DMS 273 treated with DMSO at 0.1 percent for 48 hours (cell line): ENCODE data around the gene NUP42.
"Not testable (repeated sequence)": the region's sequence is repeated elsewhere in the genome, so short reads cannot be mapped to it uniquely, and the experiment has no call there.

Source experiments
- DNase-seq: peaks from one replicate; lab custom pipeline; 2025; lab: John Stamatoyannopoulos, UW

Gene NUP42

GRCh38 chr7:23204241-23204640 lies 22.4 kb downstream of the NUP42 start:
- no peak for DNase-seq

GRCh38 chr7:23205577-23205908 lies 23.7 kb downstream of the NUP42 start:
- DNase-seq = no peak

- DNase-seq = no peak
Measured at GRCh38 chr7:23205909-23206767, 24.3 kb downstream of the NUP42 start.

GRCh38 chr7:23207021-23207420 lies 25.2 kb downstream of the NUP42 start:
- no peak for DNase-seq

- DNase-seq = no peak
Measured at GRCh38 chr7:23207884-23208283, 26.0 kb downstream of the NUP42 start.

GRCh38 chr7:23208316-23208715 lies 26.5 kb downstream of the NUP42 start:
- DNase-seq = no peak

GRCh38 chr7:23210506-23210905 lies 28.7 kb downstream of the NUP42 start:
- DNase-seq = no peak

GRCh38 chr7:23211589-23211988 lies 29.7 kb downstream of the NUP42 start:
- no peak for DNase-seq

- DNase-seq = no peak
Measured at GRCh38 chr7:23212395-23212794, 30.5 kb downstream of the NUP42 start.

- no peak for DNase-seq
Measured at GRCh38 chr7:23212841-23213240, 31.0 kb downstream of the NUP42 start.

GRCh38 chr7:23213755-23214154 lies 31.9 kb downstream of the NUP42 start:
- DNase-seq = no peak

GRCh38 chr7:23214423-23214822 lies 32.6 kb downstream of the NUP42 start:
- no peak for DNase-seq

- DNase-seq = no peak
Measured at GRCh38 chr7:23214938-23215337, 33.1 kb downstream of the NUP42 start.

GRCh38 chr7:23216021-23216420 lies 34.2 kb downstream of the NUP42 start:
- DNase-seq = no peak

GRCh38 chr7:23218196-23218595 lies 36.3 kb downstream of the NUP42 start:
- no peak for DNase-seq

- DNase-seq = no peak
Measured at GRCh38 chr7:23220690-23221305, 39.0 kb downstream of the NUP42 start.

GRCh38 chr7:23222439-23223030 lies 40.7 kb downstream of the NUP42 start:
- no peak for DNase-seq

GRCh38 chr7:23224364-23224763 lies 42.5 kb downstream of the NUP42 start:
- not testable (repeated sequence) for DNase-seq

GRCh38 chr7:23226844-23227450 lies 45.1 kb downstream of the NUP42 start:
- no peak for DNase-seq

GRCh38 chr7:23228412-23228811 lies 46.6 kb downstream of the NUP42 start:
- DNase-seq = no peak

GRCh38 chr7:23230641-23231101 lies 48.8 kb downstream of the NUP42 start:
- DNase-seq = no peak

GRCh38 chr7:23232966-23233365 lies 51.1 kb downstream of the NUP42 start:
- DNase-seq = no peak
